A673 (cell line): Measurements from ENCODE around the gene OR4C45. TPM values are rescaled to one million over a fixed set of nuclear protein-coding genes. Genes with fewer than 3 reads are reported as not detected.
"Not testable (repeated sequence)": the region's sequence is repeated elsewhere in the genome, so short reads cannot be mapped to it uniquely, and the experiment has no call there.

Experiments used
- Bru-seq: library from RNA; stranded (reverse); fragments of 400-500 nt; gene quantifications from one replicate; lab custom pipeline; 2021; lab: Mats Ljungman, UMichigan
- BruChase-seq, 2 experiments: library from RNA; stranded (reverse); fragments of 400-500 nt; gene quantifications; one replicate each; lab custom pipeline; 2021; lab: Mats Ljungman, UMichigan
- BruUV-seq: library from RNA; stranded (reverse); fragments of 400-500 nt; replicated peaks from 2 replicates; lab custom pipeline; 2021; lab: Mats Ljungman, UMichigan
- CTCF ChIA-PET: fragments of 300-600 bp; sonication (Branson Sonifier 250); formaldehyde crosslinking; loops from one replicate; lab custom pipeline; 2022; ENCODE audit warnings: antibody characterized with exemption; lab: Charles Lee
- POLR2A ChIA-PET: fragments of 300-600 bp; sonication (Branson Sonifier 250); formaldehyde crosslinking; loops from one replicate; lab custom pipeline; 2022; ENCODE audit warnings: antibody characterized with exemption; ENCODE audit not compliant: low non-redundant PET; lab: Charles Lee
- DNase-seq: peaks from one replicate; pipeline ENCODE4 v3.0.0-alpha.2; 2015; ENCODE audit warnings: low spot score
- H3K27ac ChIP-seq: fragments of 200-600 bp; sonication (generic); 2 replicates; pipeline ENCODE4 v1.5.1; 2016; ENCODE audit warnings: mixed run types, low read depth, mild to moderate bottlenecking, mixed read lengths, antibody characterized with exemption, low read length; ENCODE audit not compliant: poor library complexity, severe bottlenecking
- H3K27me3 ChIP-seq: fragments of 200-600 bp; sonication (generic); replicated peaks from 2 replicates; pipeline ENCODE4 v1.6.1; 2017; ENCODE audit warnings: mixed run types, low read depth, mild to moderate bottlenecking, mixed read lengths, antibody characterized with exemption, low read length; ENCODE audit not compliant: insufficient read depth, poor library complexity
- H3K36me3 ChIP-seq: fragments of 200-600 bp; sonication (generic); 2 replicates; pipeline ENCODE4 v1.6.1; 2016; ENCODE audit warnings: mixed run types, mild to moderate bottlenecking, mixed read lengths, antibody characterized with exemption, low read length; ENCODE audit not compliant: insufficient read depth, poor library complexity, severe bottlenecking
- H3K4me1 ChIP-seq: fragments of 200-600 bp; sonication (generic); 2 replicates; pipeline ENCODE4 v1.6.1; 2017; ENCODE audit warnings: mixed run types, mild to moderate bottlenecking, mixed read lengths, antibody characterized with exemption, low read length; ENCODE audit not compliant: insufficient read depth, poor library complexity, severe bottlenecking
- H3K4me3 ChIP-seq: fragments of 200-600 bp; sonication (generic); 2 replicates; pipeline ENCODE4 v1.5.1; 2016; ENCODE audit warnings: low read depth, mixed run types, mild to moderate bottlenecking, mixed read lengths, low read length; ENCODE audit not compliant: poor library complexity, severe bottlenecking
- H3K9me3 ChIP-seq: fragments of 200-600 bp; sonication (generic); 2 replicates; pipeline ENCODE4 v1.6.1; 2016; ENCODE audit warnings: mixed run types, low read depth, mild to moderate bottlenecking, mixed read lengths, antibody characterized with exemption, low read length; ENCODE audit not compliant: poor library complexity, severe bottlenecking
- CTCF ChIP-seq: fragments of 300-800, 200-600 bp; sonication (generic); conservative IDR thresholded peaks from 2 replicates; pipeline ENCODE4 v1.5.1; 2017; ENCODE audit warnings: low read depth, mild to moderate bottlenecking, antibody characterized with exemption, low read length, moderate library complexity, mixed read lengths
- EZH2 ChIP-seq: fragments of 200-600 bp; sonication (generic); IDR thresholded peaks from 2 replicates; pipeline ENCODE4 v1.6.1; 2017; ENCODE audit warnings: borderline replicate concordance, low read depth, mild to moderate bottlenecking, mixed read lengths, antibody characterized with exemption, low read length; ENCODE audit not compliant: poor library complexity, severe bottlenecking
- intact Hi-C: fragments of 100-400 bp; cut with micrococcal nuclease; formaldehyde crosslinking; loops from one replicate; pipeline ENCODE4 v1.10.0; 2022; ENCODE audit not compliant: unreplicated experiment
- long read RNA-seq: library from polyadenylated mRNA; stranded (forward); transcript quantifications from one replicate; pipeline ENCODE4 v2.0.0, GENCODE V29; 2022
- total RNA-seq: library from RNA; stranded (reverse); gene quantifications from 2 replicates; pipeline ENCODE4 v1.2.3, GENCODE V29; 2021

OR4C45 gene
- total RNA-seq (not detected in 2 replicates), Bru-seq, nascent RNA (not detected), BruChase-seq, experiment 1, labeled RNA remaining after a 2-hour chase (not detected), BruChase-seq, experiment 2, labeled RNA remaining after a 6-hour chase (not detected)
- long read RNA-seq = 0 reads

- no peak within 1 kb of the TSS for H3K27ac ChIP-seq
- DNase-seq = no peak
- intact Hi-C loops = loop anchor here (5.0 kb wide), 1 partner anchor 50 kb away; the partner anchor contains the start of gene OR4C12
- no TSS peak for BruUV-seq
- H3K4me1 ChIP-seq = no peaks in the 10 kb centered on the region
- ChIA-PET CTCF (no interaction called here), POLR2A (no interaction called here)
- H3K9me3 ChIP-seq = peaks cover 51% of the 10 kb centered on the region
- TF ChIP-seq EZH2 (no peak), CTCF (no peak)
- no peak within 1 kb of the TSS for H3K4me3 ChIP-seq
- no peaks in the 10 kb centered on the region for H3K36me3 ChIP-seq
- H3K27me3 ChIP-seq = no peaks in the 10 kb centered on the region
Measured at GRCh38 chr11:50032574-50032973, at the start of gene OR4C45. Gene OR4C45, plus strand, starts transcription at chr11:50032874.

- H3K9me3 ChIP-seq = peaks cover 16% of the 10 kb centered on the region
- intact Hi-C loops = loop anchor here (2.0 to 10.0 kb wide), 8 partner anchors 431 to 1881 kb away; partner anchors contain the start of genes OR4B1 and OR4S1
- H3K4me3 ChIP-seq = no peak overlapping the region
- ChIA-PET POLR2A (interaction anchor here (0.6 kb wide), 1 partner anchor 10 kb away, joined by 7 read pairs; no protein-coding TSS in a partner anchor), CTCF (interaction anchor here (0.6 to 0.9 kb wide), 4 partner anchors 14 to 1822 kb away, joined by 3 to 6 read pairs (median 4); no protein-coding TSS in a partner anchor)
- no peaks in the 10 kb centered on the region for H3K4me1 ChIP-seq
- peak; percentile 96 for DNase-seq
- BruUV-seq = no TSS peak
- no peaks in the 10 kb centered on the region for H3K36me3 ChIP-seq
- H3K27ac ChIP-seq = no peak overlapping the region
- peak; percentile 95 for TF ChIP-seq CTCF
- no peak for TF ChIP-seq EZH2
- H3K27me3 ChIP-seq = no peaks in the 10 kb centered on the region
Measured at GRCh38 chr11:49995565-49995964, 37.1 kb upstream of the OR4C45 start.

- Histone ChIP-seq H3K9me3 (peaks cover 54% of the 10 kb centered on the region), H3K4me1 (no peaks in the 10 kb centered on the region), H3K4me3 (no peak overlapping the region), H3K36me3 (no peaks in the 10 kb centered on the region), H3K27me3 (no peaks in the 10 kb centered on the region), H3K27ac (no peak overlapping the region)
- DNase-seq = no peak
- intact Hi-C loops = loop anchor here (5.0 kb wide), 1 partner anchor 48 kb away; the partner anchor contains the start of gene OR4C12
- POLR2A ChIA-PET = no interaction called here
- CTCF ChIA-PET = no interaction called here
- TF ChIP-seq EZH2 (no peak), CTCF (no peak)
- BruUV-seq = no TSS peak
Measured at GRCh38 chr11:50030193-50030592, 2.5 kb upstream of the OR4C45 start.

- H3K27me3 ChIP-seq, H3K4me1 ChIP-seq, POLR2A ChIA-PET, H3K4me3 ChIP-seq, H3K27ac ChIP-seq, H3K36me3 ChIP-seq, DNase-seq, CTCF ChIA-PET, intact Hi-C loops, BruUV-seq: not testable (repeated sequence)
- peaks cover 36% of the 10 kb centered on the region for H3K9me3 ChIP-seq
Measured at GRCh38 chr11:50036239-50036638, 3.6 kb downstream of the OR4C45 start.
